CD14-positive monocyte (primary cell): ENCODE results near the gene CDKN2AIPNL. TPM values are rescaled to one million over a fixed set of nuclear protein-coding genes. Genes with fewer than 3 reads are reported as not detected.

Experiments used
- DNase-seq, 3 donors: peaks; one replicate each; pipeline ENCODE4 v3.0.0-alpha.2; 2011 to 2022
- H2AFZ ChIP-seq: 2 replicates; pipeline ENCODE4 v1.6.0; 2012; ENCODE audit warnings: mild to moderate bottlenecking, low read depth, low read length, inconsistent platforms; ENCODE audit not compliant: insufficient read depth, poor library complexity, severe bottlenecking
- H3K27ac ChIP-seq, 2 donors: 1 replicate in 1 of 2; 2 replicates in 1 of 2; pipeline ENCODE4 v1.5.1; 2012 to 2013; ENCODE audit warnings: low read length in 2 of 2, control low read depth in 1 of 2, inconsistent platforms in 1 of 2, low read depth in 1 of 2, mild to moderate bottlenecking in 1 of 2
- H3K27me3 ChIP-seq, 2 donors: one replicate each; pipeline versions ENCODE4 v1.6.0 to v1.6.1; 2011 to 2013; ENCODE audit warnings: low read length in 2 of 2; ENCODE audit not compliant: control insufficient read depth in 2 of 2, insufficient read depth in 2 of 2
- H3K36me3 ChIP-seq, 2 donors: replicated peaks in 1 of 2; 1 replicate in 1 of 2; 2 replicates in 1 of 2; pipeline versions ENCODE4 v1.5.1 to v1.6.1; 2012 to 2013; ENCODE audit warnings: low read length in 2 of 2, control low read depth in 1 of 2, inconsistent platforms in 1 of 2, mild to moderate bottlenecking in 1 of 2; ENCODE audit not compliant: insufficient read depth in 2 of 2, control insufficient read depth in 1 of 2
- H3K4me1 ChIP-seq, 2 donors: 1 replicate in 1 of 2; 2 replicates in 1 of 2; pipeline versions ENCODE4 v1.5.1 to v1.6.1; 2012 to 2013; ENCODE audit warnings: low read length in 2 of 2, control low read depth in 1 of 2, inconsistent platforms in 1 of 2, mild to moderate bottlenecking in 1 of 2, moderate library complexity in 1 of 2; ENCODE audit not compliant: insufficient read depth in 2 of 2, control insufficient read depth in 1 of 2
- H3K4me2 ChIP-seq: replicated peaks from 2 replicates; pipeline ENCODE3; 2012; ENCODE audit warnings: low read length, moderate library complexity, mild to moderate bottlenecking; ENCODE audit not compliant: poor library complexity, severe bottlenecking; ENCODE audit errors: extremely low read depth
- H3K4me3 ChIP-seq, 3 experiments: fragments of 200-600 bp in 1 of 3; sonication (generic) in 1 of 3; replicated peaks in 1 of 3; 1 replicate in 2 of 3; 2 replicates in 1 of 3; pipeline ENCODE4 v1.5.1; 2011 to 2013; ENCODE audit warnings: low read length in 3 of 3, mild to moderate bottlenecking in 3 of 3, control low read depth in 2 of 3, low read depth in 2 of 3, inconsistent platforms in 1 of 3, moderate library complexity in 1 of 3
- H3K79me2 ChIP-seq: 2 replicates; pipeline ENCODE4 v1.6.0; 2012; ENCODE audit warnings: mild to moderate bottlenecking, control low read depth, inconsistent platforms, low read length, moderate library complexity; ENCODE audit not compliant: insufficient read depth
- H3K9ac ChIP-seq: 2 replicates; pipeline ENCODE4 v1.6.0; 2017; ENCODE audit warnings: low read length, mild to moderate bottlenecking; ENCODE audit not compliant: insufficient read depth, poor library complexity, severe bottlenecking
- H3K9me3 ChIP-seq, 2 donors: replicated peaks in 1 of 2; 1 replicate in 1 of 2; 2 replicates in 1 of 2; pipeline versions ENCODE4 v1.5.1 to v1.6.1; 2012 to 2013; ENCODE audit warnings: low read length in 2 of 2, control low read depth in 1 of 2; ENCODE audit not compliant: control insufficient read depth in 1 of 2, insufficient read depth in 1 of 2
- H4K20me1 ChIP-seq: 2 replicates; pipeline ENCODE4 v1.6.0; 2012; ENCODE audit warnings: mild to moderate bottlenecking, low read length, control low read depth, moderate library complexity; ENCODE audit not compliant: insufficient read depth
- H3K27ac Mint-ChIP-seq, 7 donors: one replicate each; pipeline ENCODE4 v1.8.0; 2020; ENCODE audit warnings: mild to moderate bottlenecking in 7 of 7, mixed read lengths in 7 of 7, moderate library complexity in 6 of 7, inconsistent platforms in 2 of 7
- H3K27me3 Mint-ChIP-seq, 3 donors: one replicate each; pipeline ENCODE4 v1.8.0; 2021 to 2022; ENCODE audit warnings: low read depth in 3 of 3, mild to moderate bottlenecking in 3 of 3, mixed read lengths in 3 of 3, moderate library complexity in 3 of 3, inconsistent platforms in 1 of 3
- H3K36me3 Mint-ChIP-seq, 2 donors: one replicate each; pipeline ENCODE4 v1.8.0; 2020; ENCODE audit warnings: mixed read lengths in 2 of 2, inconsistent platforms in 1 of 2, mild to moderate bottlenecking in 1 of 2
- H3K4me1 Mint-ChIP-seq: one replicate; pipeline ENCODE4 v1.8.0; 2020; ENCODE audit warnings: mild to moderate bottlenecking, mixed read lengths
- H3K4me3 Mint-ChIP-seq, 2 donors: one replicate each; pipeline ENCODE4 v1.8.0; 2020; ENCODE audit warnings: mild to moderate bottlenecking in 2 of 2, mixed read lengths in 2 of 2, moderate library complexity in 1 of 2
- H3K9me3 Mint-ChIP-seq, 7 donors: one replicate each; pipeline ENCODE4 v1.8.0; 2020 to 2022; ENCODE audit warnings: mixed read lengths in 7 of 7, mild to moderate bottlenecking in 6 of 7, moderate library complexity in 6 of 7, inconsistent platforms in 2 of 7
- CTCF ChIP-seq: fragments of 200-600 bp; IDR thresholded peaks from one replicate; pipeline ENCODE4 v1.8.0; 2022; ENCODE audit warnings: antibody characterized with exemption, mild to moderate bottlenecking
- WGBS: methylation state at CpG from one replicate; pipeline ENCODE4 v1.1.5; 2013; ENCODE audit warnings: missing lambda C conversion rate; ENCODE audit not compliant: insufficient coverage; 5-methylcytosine and 5-hydroxymethylcytosine counted together
- intact Hi-C, 2 donors: fragments of 100-400 bp; cut with micrococcal nuclease; formaldehyde crosslinking; loops; one replicate each; pipeline versions ENCODE4 v1.15.0 to v1.15.1; 2023
- polyA minus RNA-seq: library from RNA; depleted of rRNA, polyadenylated mRNA; stranded (reverse); fragments of >200 nt; gene quantifications from 2 replicates; pipeline ENCODE4 v1.2.3, GENCODE V29; 2012
- polyA plus RNA-seq, 3 donors: library from polyadenylated mRNA; depleted of rRNA in 1 of 3; unstranded in 2 of 3; stranded (reverse) in 1 of 3; fragments of 300-500 nt in 2 of 3; fragments of >200 nt in 1 of 3; fragmentation: Illumina TruSeq in 2 of 3; gene quantifications; 1 replicate in 2 of 3; 2 replicates in 1 of 3; pipeline ENCODE4 v1.2.3, GENCODE V29; 2012 to 2021
- total RNA-seq, 12 experiments: library from RNA in 1 of 12; stranded (reverse) in 1 of 12; fragments of 120-200 nt in 1 of 12; gene quantifications; one replicate each; pipeline ENCODE4 v1.2.4 and lab custom pipeline; 2013 to 2026; ENCODE audit warnings: mixed read lengths in 6 of 12, inconsistent platforms in 1 of 12

Gene CDKN2AIPNL
- 16.3 TPM for total RNA-seq (2013)
- 10 to 100 TPM in 2 of 3 donors, 1 to 10 TPM in 1; 6.9 to 20.0 (median 15.0) TPM for polyA plus RNA-seq
- polyA minus RNA-seq = 4.0 and 4.6 TPM in 2 replicates
- 0.25 to 6.2 (median 4.5) reads per million in 11 experiments for total RNA-seq (lab: John Stamatoyannopoulos, UW)

DNA sequence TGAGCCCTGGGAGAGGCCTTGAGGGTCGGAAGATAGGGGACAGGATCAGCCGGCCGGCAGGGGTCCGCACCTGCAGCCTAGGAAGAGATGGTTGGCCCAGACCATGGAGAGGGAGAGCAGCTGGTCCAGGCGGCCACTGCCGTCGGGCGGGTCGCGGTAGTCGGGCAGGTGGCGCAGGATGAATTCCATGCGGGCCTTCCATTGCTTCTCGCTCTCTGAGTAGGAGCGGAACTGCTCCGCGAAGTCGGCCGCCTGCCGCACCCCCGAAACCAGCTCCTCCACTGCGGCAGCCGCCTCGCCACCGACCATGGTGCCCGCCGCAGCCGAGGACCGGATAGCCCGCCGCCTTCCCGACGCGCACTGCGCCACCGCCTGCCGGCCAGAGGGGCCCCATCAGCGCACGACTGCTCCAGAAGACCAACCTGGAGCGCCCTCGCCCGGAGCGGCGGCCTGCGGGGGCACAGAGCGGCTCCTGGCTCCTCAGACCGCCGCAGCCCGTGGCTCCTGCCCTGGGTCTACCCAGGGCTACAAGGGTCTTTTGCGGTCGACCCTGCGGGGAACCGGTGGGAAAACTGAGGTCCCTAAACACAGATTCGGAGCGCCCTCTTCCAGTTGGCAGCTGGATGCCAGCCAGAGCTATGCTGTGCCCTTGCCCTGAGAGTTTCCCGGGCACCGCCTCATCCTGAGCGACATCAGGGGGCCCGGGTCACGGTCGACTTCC is at the start of gene CDKN2AIPNL:
TSS of gene CDKN2AIPNL (minus strand) at position 336 of the 721 bp plus-strand sequence. CDS start at position 309, 27 bp downstream.
- Histone ChIP-seq H3K4me2 (peak within 1 kb of the TSS; percentile 90), H3K4me3 (peak within 1 kb of the TSS; percentile 60 to 87 (median 86)), H2AFZ (peak within 1 kb of the TSS; percentile 99), H3K9ac (peak within 1 kb of the TSS; percentile 73), H3K4me1 (peaks cover 17 to 21% of the 10 kb centered on the region in 2 donors), H3K27me3 (no peaks in the 10 kb centered on the region), H4K20me1 (no peaks in the 10 kb centered on the region), H3K79me2 (peaks cover 17% of the 10 kb centered on the region), H3K27ac (peak within 1 kb of the TSS; percentile 0 to 56), H3K36me3 (peaks cover 0 to 17% of the 10 kb centered on the region in 2 donors), H3K9me3 (no peaks in the 10 kb centered on the region)
- peaks cover 0 to 3% (median 2%) of the 10 kb centered on the region in 3 donors for H3K27me3 Mint-ChIP-seq
- H3K9me3 Mint-ChIP-seq = peaks cover 0 to 8% (median 0%) of the 10 kb centered on the region in 7 donors
- peak within 1 kb of the TSS; percentile 75 to 88 (median 85) for H3K27ac Mint-ChIP-seq
- H3K4me3 Mint-ChIP-seq = peak within 1 kb of the TSS; percentile 89 to 96
- WGBS = under 1% methylated on average over 61 of the region's 61 CpGs
- peaks cover 29% of the 10 kb centered on the region for H3K4me1 Mint-ChIP-seq
- peak; percentile 72 to 80 (median 75) for DNase-seq
- peaks cover 4 to 9% of the 10 kb centered on the region in 2 donors for H3K36me3 Mint-ChIP-seq
- TF ChIP-seq CTCF = peak; percentile 72
- intact Hi-C loops = loop anchor here (5.0 to 10.0 kb wide), 5 partner anchors 41 to 166 kb away; partner anchors contain the start of gene JADE2 (in 1 of the 2)

- H3K9me3 Mint-ChIP-seq = peaks cover 0 to 4% (median 0%) of the 10 kb centered on the region in 7 donors
- Histone ChIP-seq H3K4me1 (peaks cover 19 to 20% of the 10 kb centered on the region in 2 donors), H3K4me2 (no peak overlapping the region), H3K79me2 (no peaks in the 10 kb centered on the region), H3K27ac (no peak overlapping the region), H3K9ac (no peak overlapping the region), H3K27me3 (no peaks in the 10 kb centered on the region), H4K20me1 (no peaks in the 10 kb centered on the region), H3K36me3 (no peaks in the 10 kb centered on the region), H3K4me3 (no peak overlapping the region), H3K9me3 (no peaks in the 10 kb centered on the region), H2AFZ (no peak overlapping the region)
- peaks cover 22% of the 10 kb centered on the region for H3K4me1 Mint-ChIP-seq
- H3K27me3 Mint-ChIP-seq = peaks cover 1 to 4% (median 2%) of the 10 kb centered on the region in 3 donors
- intact Hi-C loops = loop anchor here (10.0 kb wide), 2 partner anchors 46 to 64 kb away; partner anchors contain the start of genes CDKN2AIPNL (in 1 of the 2) and JADE2 (in 1 of the 2)
- H3K4me3 Mint-ChIP-seq = peak overlapping the region in 1 of 2 donors; percentile 7
- peak overlapping the region in 1 of 7 donors; percentile 72 for H3K27ac Mint-ChIP-seq
- peaks cover 0 to 3% of the 10 kb centered on the region in 2 donors for H3K36me3 Mint-ChIP-seq
- 83% methylated on average over 7 of the region's 8 CpGs for WGBS
- no peak for DNase-seq
- TF ChIP-seq CTCF = no peak
Measured at GRCh38 chr5:134460551-134460950, 48.9 kb upstream of the CDKN2AIPNL start.
